K562 (cell line): ENCODE measurements around the gene STEAP2. TPM values are rescaled to one million over a fixed set of nuclear protein-coding genes. Genes with fewer than 3 reads are reported as not detected.

Source experiments
- ATAC-seq: fragments of 200-7000 bp; cut with Tn5 transposase; 3 replicates; pipeline ENCODE4 v1.9.1; 2020; ENCODE audit warnings: moderate library complexity
- BruUV-seq: library from RNA; stranded (reverse); fragments of 400-500 nt; replicated peaks from 2 replicates; lab custom pipeline; 2021; lab: Mats Ljungman, UMichigan
- CTCF ChIA-PET: fragments of 300-600 bp; formaldehyde crosslinking; extraction: SDS; loops from one replicate; lab custom pipeline; 2021; ENCODE audit warnings: low intra/inter-chr PET ratio; lab: Yijun Ruan, JAX
- POLR2A ChIA-PET: fragments of 300-600, 350-650 bp; sonication (Branson Sonifier 250); formaldehyde crosslinking; extraction: SDS; loops from one replicate; lab custom pipeline; 2021; ENCODE audit warnings: antibody characterized with exemption, inconsistent platforms; lab: Yijun Ruan, JAX
- DNase-seq, 4 experiments: peaks; one replicate each; pipeline versions ENCODE4 v3.0.0 to v3.0.0-alpha.2; 2011 to 2018; ENCODE audit warnings: low spot score in 3 of 4, mixed read lengths in 3 of 4; ENCODE audit errors: extremely low read depth in 1 of 4
- FAIRE-seq: peaks from 2 replicates; lab custom pipeline; 2011; peaks lifted over from hg19 to GRCh38; lab: Jason Lieb, UNC
- H2AFZ ChIP-seq: 2 replicates; pipeline ENCODE4 v1.6.0; 2011; ENCODE audit warnings: low read depth, low read length, control low read depth, inconsistent platforms
- H3K27ac ChIP-seq: fragments of 200-600 bp; 3 replicates; pipeline ENCODE4 v1.8.0; 2011; ENCODE audit warnings: low read depth, mild to moderate bottlenecking, control low read depth, inconsistent platforms, low read length, moderate library complexity, mixed read lengths; ENCODE audit errors: extremely low read depth
- H3K27me3 ChIP-seq, 2 experiments: fragments of 300-600 bp in 1 of 2; 2 replicates in 1 of 2; 3 replicates in 1 of 2; pipeline versions ENCODE4 v1.6.0 to v1.8.0; 2011; ENCODE audit warnings: inconsistent platforms in 2 of 2, low read length in 2 of 2, mild to moderate bottlenecking in 1 of 2, mixed read lengths in 1 of 2, moderate library complexity in 1 of 2; ENCODE audit not compliant: control insufficient read depth in 2 of 2, insufficient read depth in 2 of 2
- H3K36me3 ChIP-seq: fragments of 300-600 bp; 3 replicates; pipeline ENCODE4 v1.8.0; 2011; ENCODE audit warnings: mild to moderate bottlenecking, low read length, inconsistent platforms; ENCODE audit not compliant: control insufficient read depth, insufficient read depth
- H3K4me1 ChIP-seq, 2 experiments: fragments of 200-600 bp in 1 of 2; replicated peaks in 1 of 2; 2 replicates in 1 of 2; 3 replicates in 1 of 2; pipeline versions ENCODE4 v1.5.1 to v1.8.0; 2011; ENCODE audit warnings: inconsistent platforms in 2 of 2, low read length in 2 of 2, mild to moderate bottlenecking in 1 of 2, mixed read lengths in 1 of 2, moderate library complexity in 1 of 2; ENCODE audit not compliant: control insufficient read depth in 2 of 2, insufficient read depth in 2 of 2
- H3K4me2 ChIP-seq: 2 replicates; pipeline ENCODE4 v1.6.1; 2011; ENCODE audit warnings: low read length, control low read depth, inconsistent platforms, mixed read lengths; ENCODE audit not compliant: insufficient read depth
- H3K4me3 ChIP-seq: fragments of 200-600 bp; sonication (generic), shearing (Covaris generic); 2 replicates; pipeline ENCODE4 v1.5.1; 2016; ENCODE audit warnings: control low read depth, inconsistent platforms
- H3K79me2 ChIP-seq: fragments of 200-600 bp; 3 replicates; pipeline ENCODE4 v1.8.0; 2011; ENCODE audit warnings: low read length, inconsistent platforms; ENCODE audit not compliant: control insufficient read depth, insufficient read depth
- H3K9ac ChIP-seq, 2 experiments: 2 replicates each; pipeline versions ENCODE4 v1.6.0 to v1.6.1; 2011; ENCODE audit warnings: low read depth in 2 of 2, low read length in 2 of 2, control low read depth in 1 of 2, inconsistent platforms in 1 of 2, mild to moderate bottlenecking in 1 of 2, mixed read lengths in 1 of 2; ENCODE audit not compliant: insufficient read depth in 1 of 2
- H3K9me1 ChIP-seq: one replicate; pipeline ENCODE4 v1.6.0; 2011; ENCODE audit warnings: inconsistent platforms, mild to moderate bottlenecking, low read length, moderate library complexity; ENCODE audit not compliant: control insufficient read depth, insufficient read depth
- H3K9me3 ChIP-seq: replicated peaks from 2 replicates; pipeline ENCODE4 v1.5.1; 2011; ENCODE audit warnings: low read depth, low read length, inconsistent platforms; ENCODE audit not compliant: control insufficient read depth, insufficient read depth
- H4K20me1 ChIP-seq: replicated peaks from 2 replicates; pipeline ENCODE4 v1.6.1; 2011; ENCODE audit warnings: low read length, inconsistent platforms, mixed read lengths; ENCODE audit not compliant: control insufficient read depth, insufficient read depth
- ASH1L ChIP-seq: fragments of 450-650 bp; IDR thresholded peaks from 2 replicates; pipeline ENCODE4 v1.6.1; 2018; ENCODE audit warnings: borderline replicate concordance, mild to moderate bottlenecking, low read depth; ENCODE audit not compliant: partially characterized antibody
- CEBPB ChIP-seq: fragments of 450-650 bp; IDR thresholded peaks from 2 replicates; pipeline ENCODE4 v1.6.1; 2016; ENCODE audit warnings: missing genetic modification characterization, missing compliant biosample characterization
- EZH2 ChIP-seq: IDR thresholded peaks from 2 replicates; pipeline ENCODE4 v1.6.1; 2012; ENCODE audit warnings: low read depth, mild to moderate bottlenecking, inconsistent platforms, low read length, borderline replicate concordance
- GATA2 ChIP-seq: sonication (generic); formaldehyde crosslinking; IDR thresholded peaks from 2 replicates; pipeline ENCODE4 v1.4.0; 2020; ENCODE audit warnings: mild to moderate bottlenecking, missing genetic modification reagents
- HDAC6 ChIP-seq: IDR thresholded peaks from 2 replicates; pipeline ENCODE4 v1.6.1; 2012; ENCODE audit warnings: low read depth, mild to moderate bottlenecking, control low read depth, inconsistent platforms, low read length, moderate library complexity
- HOMEZ ChIP-seq: fragments of 250-450 bp; sonication (Bioruptor Pico); IDR thresholded peaks from 2 replicates; pipeline ENCODE4 v1.4.0; 2020; ENCODE audit warnings: mild to moderate bottlenecking, moderate library complexity
- NFE2 ChIP-seq: IDR thresholded peaks from 2 replicates; pipeline ENCODE4 v1.6.1; 2014; ENCODE audit warnings: antibody characterized with exemption, low read depth
- PML ChIP-seq: IDR thresholded peaks from 2 replicates; pipeline ENCODE4 v1.6.1; 2012; ENCODE audit warnings: low read length, inconsistent platforms
- PTBP1 ChIP-seq: fragments of 200-400 bp; formaldehyde crosslinking; IDR thresholded peaks from 2 replicates; pipeline ENCODE4 v1.6.1; 2017; ENCODE audit warnings: low read depth, low read length
- SMARCA4 ChIP-seq: fragments of 450-650 bp; IDR thresholded peaks from 2 replicates; pipeline ENCODE4 v1.6.1; 2016
- ZBED1 ChIP-seq: IDR thresholded peaks from 2 replicates; pipeline ENCODE4 v1.6.1; 2014
- ZMIZ1 ChIP-seq, 2 experiments: fragments of 150-350 bp in 1 of 2; IDR thresholded peaks; 2 replicates each; pipeline ENCODE4 v1.6.1; 2012 to 2016; ENCODE audit warnings: low read depth in 2 of 2, low read length in 2 of 2, mild to moderate bottlenecking in 1 of 2, moderate library complexity in 1 of 2
- ZNF239 ChIP-seq: fragments of 250-450 bp; sonication (Bioruptor Pico); IDR thresholded peaks from 2 replicates; pipeline ENCODE4 v1.4.0; 2020; ENCODE audit warnings: mild to moderate bottlenecking
- ZNF354B ChIP-seq: fragments of 250-450 bp; sonication (Bioruptor Pico); IDR thresholded peaks from 2 replicates; pipeline ENCODE4 v1.4.0; 2020
- ZNF699 ChIP-seq: fragments of 250-450 bp; sonication (Bioruptor Pico); IDR thresholded peaks from 2 replicates; pipeline ENCODE4 v1.8.0; 2021; ENCODE audit warnings: mild to moderate bottlenecking, moderate library complexity; ENCODE audit not compliant: insufficient replicate concordance
- WGBS: fragments of 100-300 bp; shearing (Covaris generic); methylation state at CpG from one replicate; pipeline ENCODE4 v1.1.6; 2016; ENCODE audit warnings: low coverage, mixed read lengths; ENCODE audit not compliant: insufficient coverage; ENCODE audit errors: missing lambda C conversion rate; 5-methylcytosine and 5-hydroxymethylcytosine counted together
- in situ Hi-C: fragments of 300-500 bp; cut with MboI; formaldehyde crosslinking; loops from 4 replicates; pipeline ENCODE4 v1.15.0; 2018; ENCODE audit warnings: inconsistent platforms, mixed read lengths
- intact Hi-C: fragments of 100-400 bp; cut with micrococcal nuclease; formaldehyde crosslinking; loops from 2 replicates; pipeline ENCODE4 v1.14.2; 2022
- polyA plus RNA-seq, 8 experiments: library from polyadenylated mRNA; depleted of rRNA in 4 of 8; stranded (reverse) in 5 of 8; unstranded in 3 of 8; fragments of >200 nt; fragmentation: Nextera tagmentation in 2 of 8; fragmentation: Illumina TruSeq in 1 of 8; extraction: Ambion mirVana in 2 of 8; extraction: Trizol in 1 of 8; gene quantifications; 2 replicates each; pipeline versions ENCODE4 v1.2.1 to v1.2.3, GENCODE V29; 2011 to 2014; ENCODE audit warnings: inconsistent platforms in 1 of 8, missing spikeins in 1 of 8
- total RNA-seq, 7 experiments: library from RNA; depleted of rRNA in 6 of 7; stranded (reverse); fragments of >200 nt in 6 of 7; fragmentation: Illumina TruSeq in 2 of 7; extraction: Trizol in 2 of 7; gene quantifications; 2 replicates each; pipeline versions ENCODE4 v1.2.1 to v1.2.3, GENCODE V29; 2011 to 2021; ENCODE audit warnings: low replicate concordance in 1 of 7

The STEAP2 gene
- total and polyA plus RNA-seq, 9 of the 15 experiments (the other 6 are each of a cell fraction or from before 2014, with no cell fraction given) = 0.02 to 0.03 TPM; not detected in 7

- Histone ChIP-seq H2AFZ (no peak overlapping the region), H3K36me3 (no peaks in the 10 kb centered on the region), H3K9ac (no peak overlapping the region), H4K20me1 (no peaks in the 10 kb centered on the region), H3K9me1 (no peaks in the 10 kb centered on the region), H3K4me3 (no peak overlapping the region), H3K4me1 (no peaks in the 10 kb centered on the region), H3K9me3 (no peaks in the 10 kb centered on the region), H3K27me3 (no peaks in the 10 kb centered on the region), H3K79me2 (no peaks in the 10 kb centered on the region), H3K4me2 (no peak overlapping the region), H3K27ac (no peak overlapping the region)
- no peak for TF ChIP-seq ZNF354B (CRISPR knock-in tag)
- TF ChIP-seq ZMIZ1 (IDR thresholded peaks at IDR 0.05; ENCODE audit: low read depth in 2 of 2, low read length in 2 of 2) = no peak
- no peak for TF ChIP-seq HDAC6
- no peak for TF ChIP-seq EZH2
- TF ChIP-seq GATA2 (CRISPR knock-in tag) = no peak
- TF ChIP-seq PTBP1 = no peak
- TF ChIP-seq ZBED1 = no peak
- TF ChIP-seq HOMEZ (CRISPR knock-in tag) = no peak
- TF ChIP-seq PML = no peak
- no peak for TF ChIP-seq NFE2
- TF ChIP-seq ASH1L = no peak
- TF ChIP-seq SMARCA4 = no peak
- no peak for TF ChIP-seq CEBPB (tag)
- no peak for TF ChIP-seq ZNF699 (CRISPR knock-in tag)
- TF ChIP-seq ZNF239 (CRISPR knock-in tag) = no peak
- 3% methylated on average over 5 of the region's 5 CpGs for WGBS
- DNase-seq (no peak), ATAC-seq (no peak), FAIRE-seq (no peak)
- in situ Hi-C loops (no loop called here), intact Hi-C loops (no loop called here)
- no TSS peak for BruUV-seq
- ChIA-PET CTCF (no interaction called here), POLR2A (interaction anchor here (0.7 kb wide), 1 partner anchor 10 kb away, joined by 6 read pairs; no protein-coding TSS in a partner anchor)
Measured at GRCh38 chr7:90227259-90227658, 15.7 kb downstream of the STEAP2 start.
